ENCODE results near the gene GANC.
"Not testable (repeated sequence)": the region's sequence is repeated elsewhere in the genome, so short reads cannot be mapped to it uniquely, and the experiment has no call there.

- not testable (repeated sequence) for TF ChIP-seq CTCF (conservative IDR thresholded peaks at IDR 0.05 in 1 of 2, IDR thresholded peaks at IDR 0.05 in 1 of 2; ENCODE audit: low read depth in 1 of 2, low read length in 2 of 2); EZH2 (IDR thresholded peaks at IDR 0.05; ENCODE audit: low read length, missing control alignments)
Measured at GRCh38 chr15:42336650-42337049, 63.6 kb downstream of the GANC start.
